Esophagus squamous epithelium (tissue), 4 donors: ENCODE measurements around the gene DZIP1L.

Source experiments
- CTCF ChIP-seq, 6 experiments: fragments of 450-650 bp in 4 of 6; fragments of 200-600 bp in 2 of 6; sonication (generic) in 2 of 6; IDR thresholded peaks; one replicate each; pipeline ENCODE4 v1.5.1; 2016 to 2019; ENCODE audit warnings: antibody characterized with exemption in 6 of 6, mild to moderate bottlenecking in 4 of 6, moderate library complexity in 4 of 6
- POLR2A ChIP-seq, 4 donors: fragments of 450-650 bp; IDR thresholded peaks; one replicate each; pipeline ENCODE4 v1.6.1; 2017; ENCODE audit warnings: antibody characterized with exemption in 4 of 4, mild to moderate bottlenecking in 4 of 4, moderate library complexity in 3 of 4

- no peak for TF ChIP-seq POLR2A (IDR thresholded peaks at IDR 0.05)
- TF ChIP-seq CTCF (IDR thresholded peaks at IDR 0.05): no peak
These were observed 54.6 kb downstream of the DZIP1L start for GRCh38 chr3:138060792-138061191.
